HEK293 (cell line): ENCODE data around the gene IVD.

ENCODE experiments used
- EGR2 ChIP-seq: fragments of 450-650 bp; formaldehyde crosslinking; IDR thresholded peaks from 2 replicates; pipeline ENCODE4 v1.5.1; 2016; ENCODE audit warnings: low read depth, missing biosample characterization, missing genetic modification characterization
- HOXC10 ChIP-seq: sonication (generic); formaldehyde crosslinking; IDR thresholded peaks from 2 replicates; pipeline ENCODE4 v1.8.1; 2023; ENCODE audit warnings: mild to moderate bottlenecking, missing genetic modification reagents
- HOXD13 ChIP-seq: sonication (generic); formaldehyde crosslinking; IDR thresholded peaks from 2 replicates; pipeline ENCODE4 v1.8.0; 2022; ENCODE audit warnings: missing genetic modification reagents, borderline replicate concordance
- KLF1 ChIP-seq: fragments of 450-650 bp; formaldehyde crosslinking; IDR thresholded peaks from 2 replicates; pipeline ENCODE4 v1.5.1; 2016; ENCODE audit warnings: missing biosample characterization, missing genetic modification characterization
- KLF8 ChIP-seq: fragments of 450-650 bp; formaldehyde crosslinking; IDR thresholded peaks from 2 replicates; pipeline ENCODE4 v1.5.1; 2016; ENCODE audit warnings: missing biosample characterization, missing genetic modification characterization
- MEIS1 ChIP-seq: sonication (generic); formaldehyde crosslinking; IDR thresholded peaks from 2 replicates; pipeline ENCODE4 v1.8.1; 2022; ENCODE audit warnings: missing genetic modification reagents, mild to moderate bottlenecking, borderline replicate concordance
- OSR2 ChIP-seq: fragments of 450-650 bp; formaldehyde crosslinking; IDR thresholded peaks from 2 replicates; pipeline ENCODE4 v1.5.1; 2016; ENCODE audit warnings: missing biosample characterization, missing genetic modification characterization
- SCRT2 ChIP-seq: fragments of 450-650 bp; formaldehyde crosslinking; IDR thresholded peaks from 2 replicates; pipeline ENCODE4 v1.5.1; 2016; ENCODE audit warnings: missing biosample characterization, missing genetic modification characterization
- SP3 ChIP-seq: fragments of 450-650 bp; formaldehyde crosslinking; IDR thresholded peaks from 2 replicates; pipeline ENCODE4 v1.5.1; 2016; ENCODE audit warnings: missing biosample characterization, missing genetic modification characterization
- WT1 ChIP-seq: fragments of 450-650 bp; formaldehyde crosslinking; IDR thresholded peaks from 2 replicates; pipeline ENCODE4 v1.5.1; 2016; ENCODE audit warnings: missing biosample characterization, missing genetic modification characterization
- YY1 ChIP-seq: fragments of 450-650 bp; formaldehyde crosslinking; IDR thresholded peaks from 2 replicates; pipeline ENCODE4 v1.5.1; 2018; ENCODE audit warnings: missing biosample characterization, missing genetic modification characterization
- ZBTB20 ChIP-seq: fragments of 450-650 bp; formaldehyde crosslinking; IDR thresholded peaks from 2 replicates; pipeline ENCODE4 v1.5.1; 2016; ENCODE audit warnings: missing biosample characterization, missing genetic modification characterization
- ZBTB7A ChIP-seq: fragments of 450-650 bp; formaldehyde crosslinking; IDR thresholded peaks from 2 replicates; pipeline ENCODE4 v1.5.1; 2016; ENCODE audit warnings: low read depth, missing biosample characterization, missing genetic modification characterization
- ZFHX2 ChIP-seq: fragments of 450-650 bp; formaldehyde crosslinking; conservative IDR thresholded peaks from 2 replicates; pipeline ENCODE4 v1.5.1; 2016; ENCODE audit warnings: missing biosample characterization, missing genetic modification characterization
- ZNF157 ChIP-seq: fragments of 450-650 bp; formaldehyde crosslinking; IDR thresholded peaks from 2 replicates; pipeline ENCODE4 v1.5.1; 2016; ENCODE audit warnings: missing biosample characterization, missing genetic modification characterization
- ZNF302 ChIP-seq: fragments of 450-650 bp; formaldehyde crosslinking; IDR thresholded peaks from 2 replicates; pipeline ENCODE4 v1.5.1; 2016; ENCODE audit warnings: missing biosample characterization, missing genetic modification characterization, low read depth
- ZNF350 ChIP-seq: fragments of 450-650 bp; formaldehyde crosslinking; IDR thresholded peaks from 2 replicates; pipeline ENCODE4 v1.5.0; 2017; ENCODE audit warnings: missing biosample characterization, mild to moderate bottlenecking, missing genetic modification characterization
- ZNF473 ChIP-seq: fragments of 450-650 bp; formaldehyde crosslinking; IDR thresholded peaks from 2 replicates; pipeline ENCODE4 v1.5.1; 2017; ENCODE audit warnings: missing biosample characterization, missing genetic modification characterization
- ZNF48 ChIP-seq: fragments of 450-650 bp; formaldehyde crosslinking; IDR thresholded peaks from 2 replicates; pipeline ENCODE4 v1.5.1; 2016; ENCODE audit warnings: missing biosample characterization, missing genetic modification characterization
- ZNF571 ChIP-seq: fragments of 450-650 bp; formaldehyde crosslinking; IDR thresholded peaks from 2 replicates; pipeline ENCODE4 v1.5.0; 2017; ENCODE audit warnings: missing biosample characterization, missing genetic modification characterization
- ZNF596 ChIP-seq: fragments of 450-650 bp; IDR thresholded peaks from 2 replicates; pipeline ENCODE4 v1.5.0; 2018; ENCODE audit warnings: missing biosample characterization, mild to moderate bottlenecking, missing genetic modification characterization, moderate library complexity
- ZNF621 ChIP-seq: fragments of 450-650 bp; formaldehyde crosslinking; IDR thresholded peaks from 2 replicates; pipeline ENCODE4 v1.5.1; 2017; ENCODE audit warnings: missing biosample characterization, missing genetic modification characterization
- ZNF658 ChIP-seq: fragments of 450-650 bp; formaldehyde crosslinking; IDR thresholded peaks from 2 replicates; pipeline ENCODE4; 2016; ENCODE audit warnings: missing biosample characterization, missing genetic modification characterization
- ZNF664 ChIP-seq: fragments of 450-650 bp; formaldehyde crosslinking; IDR thresholded peaks from 2 replicates; pipeline ENCODE4 v1.5.1; 2016; ENCODE audit warnings: missing biosample characterization, missing genetic modification characterization
- ZSCAN30 ChIP-seq: fragments of 450-650 bp; IDR thresholded peaks from 2 replicates; pipeline ENCODE4 v1.5.1; 2018; ENCODE audit warnings: missing biosample characterization, mild to moderate bottlenecking, missing genetic modification characterization, moderate library complexity
- ZXDB ChIP-seq: fragments of 450-650 bp; formaldehyde crosslinking; IDR thresholded peaks from 2 replicates; pipeline ENCODE4 v1.5.1; 2016; ENCODE audit warnings: missing biosample characterization, missing genetic modification characterization
- TF ChIP-seq, protein P1 (sequence below): fragments of 450-650 bp; formaldehyde crosslinking; IDR thresholded peaks from 2 replicates; pipeline ENCODE4 v1.5.1; 2016; ENCODE audit warnings: missing biosample characterization, missing genetic modification characterization
- TF ChIP-seq, protein P2 (sequence below): fragments of 450-650 bp; formaldehyde crosslinking; IDR thresholded peaks from 2 replicates; pipeline ENCODE4 v1.5.1; 2016; ENCODE audit warnings: missing biosample characterization, missing genetic modification characterization, low read depth
- TF ChIP-seq, protein P3 (sequence below): fragments of 450-650 bp; formaldehyde crosslinking; conservative IDR thresholded peaks from 2 replicates; pipeline ENCODE4 v1.5.1; 2016; ENCODE audit warnings: low read depth, missing biosample characterization, missing genetic modification characterization
- TF ChIP-seq, protein P4 (sequence below): fragments of 450-650 bp; formaldehyde crosslinking; IDR thresholded peaks from 2 replicates; pipeline ENCODE4 v1.5.1; 2016; ENCODE audit warnings: missing biosample characterization, missing genetic modification characterization

Gene IVD

DNA sequence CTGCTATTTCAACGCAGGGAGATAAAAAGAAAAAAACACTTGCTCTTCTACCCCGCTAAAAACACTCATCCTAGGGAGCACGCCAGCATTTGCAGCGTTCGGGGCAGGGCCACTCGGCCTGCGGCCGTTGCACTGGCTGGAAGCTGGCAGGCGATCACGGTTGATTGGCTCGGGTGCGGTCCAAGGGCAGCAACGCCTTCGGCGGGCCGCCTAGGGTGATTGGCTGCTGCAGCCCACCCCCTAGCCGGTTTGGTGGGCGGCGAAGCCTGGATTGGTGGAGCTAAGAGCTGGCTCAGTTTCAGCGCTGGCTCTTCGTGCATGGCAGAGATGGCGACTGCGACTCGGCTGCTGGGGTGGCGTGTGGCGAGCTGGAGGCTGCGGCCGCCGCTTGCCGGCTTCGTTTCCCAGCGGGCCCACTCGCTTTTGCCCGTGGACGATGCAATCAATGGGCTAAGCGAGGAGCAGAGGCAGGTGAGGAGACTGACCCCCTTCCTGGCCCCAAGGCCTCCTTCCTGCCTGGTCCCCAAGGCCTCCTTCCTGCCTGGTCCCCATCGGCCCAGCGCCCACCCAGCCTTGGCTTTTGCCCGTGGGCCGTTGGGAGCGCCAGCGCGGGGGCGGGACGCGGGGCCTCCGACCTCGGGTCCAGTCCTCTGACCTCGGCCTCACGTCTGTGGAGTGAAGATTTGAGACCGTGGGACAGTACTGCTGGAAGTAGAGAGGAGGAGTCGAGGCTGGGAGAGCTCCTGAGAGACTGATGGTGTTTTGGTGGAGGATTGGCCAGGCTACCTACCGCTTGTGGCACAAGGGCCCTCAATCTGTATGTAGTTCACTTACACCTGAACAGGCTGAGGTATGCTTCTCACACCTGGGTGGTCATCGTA, at the start of gene IVD (continued):
- TF ChIP-seq ZBTB7A (tag by site-specific recombination), result no peak
- TF ChIP-seq ZBTB20, result no peak
- no peak for TF ChIP-seq ZNF302 (tag by site-specific recombination)
- TF ChIP-seq SCRT2 (tag by site-specific recombination), result no peak
- no peak for TF ChIP-seq HOXC10
- TF ChIP-seq MEIS1 (CRISPR knock-in tag), result no peak
- no peak for TF ChIP-seq ZNF157 (tag by site-specific recombination)
- peak; percentile 77 for TF ChIP-seq YY1 (tag by site-specific recombination)
- no peak for TF ChIP-seq ZNF571 (tag by site-specific recombination)
- no peak for TF ChIP-seq HOXD13 (CRISPR knock-in tag)
- TF ChIP-seq WT1 (tag by site-specific recombination), result no peak
- TF ChIP-seq ZXDB (tag by site-specific recombination), result peak; percentile 57
- TF ChIP-seq, protein P1, sequence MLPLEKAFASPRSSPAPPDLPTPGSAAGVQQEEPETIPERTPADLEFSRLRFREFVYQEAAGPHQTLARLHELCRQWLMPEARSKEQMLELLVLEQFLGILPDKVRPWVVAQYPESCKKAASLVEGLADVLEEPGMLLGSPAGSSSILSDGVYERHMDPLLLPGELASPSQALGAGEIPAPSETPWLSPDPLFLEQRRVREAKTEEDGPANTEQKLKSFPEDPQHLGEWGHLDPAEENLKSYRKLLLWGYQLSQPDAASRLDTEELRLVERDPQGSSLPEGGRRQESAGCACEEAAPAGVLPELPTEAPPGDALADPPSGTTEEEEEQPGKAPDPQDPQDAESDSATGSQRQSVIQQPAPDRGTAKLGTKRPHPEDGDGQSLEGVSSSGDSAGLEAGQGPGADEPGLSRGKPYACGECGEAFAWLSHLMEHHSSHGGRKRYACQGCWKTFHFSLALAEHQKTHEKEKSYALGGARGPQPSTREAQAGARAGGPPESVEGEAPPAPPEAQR (tag by site-specific recombination), result no peak
- TF ChIP-seq, protein P2, sequence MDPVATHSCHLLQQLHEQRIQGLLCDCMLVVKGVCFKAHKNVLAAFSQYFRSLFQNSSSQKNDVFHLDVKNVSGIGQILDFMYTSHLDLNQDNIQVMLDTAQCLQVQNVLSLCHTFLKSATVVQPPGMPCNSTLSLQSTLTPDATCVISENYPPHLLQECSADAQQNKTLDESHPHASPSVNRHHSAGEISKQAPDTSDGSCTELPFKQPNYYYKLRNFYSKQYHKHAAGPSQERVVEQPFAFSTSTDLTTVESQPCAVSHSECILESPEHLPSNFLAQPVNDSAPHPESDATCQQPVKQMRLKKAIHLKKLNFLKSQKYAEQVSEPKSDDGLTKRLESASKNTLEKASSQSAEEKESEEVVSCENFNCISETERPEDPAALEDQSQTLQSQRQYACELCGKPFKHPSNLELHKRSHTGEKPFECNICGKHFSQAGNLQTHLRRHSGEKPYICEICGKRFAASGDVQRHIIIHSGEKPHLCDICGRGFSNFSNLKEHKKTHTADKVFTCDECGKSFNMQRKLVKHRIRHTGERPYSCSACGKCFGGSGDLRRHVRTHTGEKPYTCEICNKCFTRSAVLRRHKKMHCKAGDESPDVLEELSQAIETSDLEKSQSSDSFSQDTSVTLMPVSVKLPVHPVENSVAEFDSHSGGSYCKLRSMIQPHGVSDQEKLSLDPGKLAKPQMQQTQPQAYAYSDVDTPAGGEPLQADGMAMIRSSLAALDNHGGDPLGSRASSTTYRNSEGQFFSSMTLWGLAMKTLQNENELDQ, result no peak
- no peak for TF ChIP-seq ZNF664 (tag by site-specific recombination)
- TF ChIP-seq, protein P3, sequence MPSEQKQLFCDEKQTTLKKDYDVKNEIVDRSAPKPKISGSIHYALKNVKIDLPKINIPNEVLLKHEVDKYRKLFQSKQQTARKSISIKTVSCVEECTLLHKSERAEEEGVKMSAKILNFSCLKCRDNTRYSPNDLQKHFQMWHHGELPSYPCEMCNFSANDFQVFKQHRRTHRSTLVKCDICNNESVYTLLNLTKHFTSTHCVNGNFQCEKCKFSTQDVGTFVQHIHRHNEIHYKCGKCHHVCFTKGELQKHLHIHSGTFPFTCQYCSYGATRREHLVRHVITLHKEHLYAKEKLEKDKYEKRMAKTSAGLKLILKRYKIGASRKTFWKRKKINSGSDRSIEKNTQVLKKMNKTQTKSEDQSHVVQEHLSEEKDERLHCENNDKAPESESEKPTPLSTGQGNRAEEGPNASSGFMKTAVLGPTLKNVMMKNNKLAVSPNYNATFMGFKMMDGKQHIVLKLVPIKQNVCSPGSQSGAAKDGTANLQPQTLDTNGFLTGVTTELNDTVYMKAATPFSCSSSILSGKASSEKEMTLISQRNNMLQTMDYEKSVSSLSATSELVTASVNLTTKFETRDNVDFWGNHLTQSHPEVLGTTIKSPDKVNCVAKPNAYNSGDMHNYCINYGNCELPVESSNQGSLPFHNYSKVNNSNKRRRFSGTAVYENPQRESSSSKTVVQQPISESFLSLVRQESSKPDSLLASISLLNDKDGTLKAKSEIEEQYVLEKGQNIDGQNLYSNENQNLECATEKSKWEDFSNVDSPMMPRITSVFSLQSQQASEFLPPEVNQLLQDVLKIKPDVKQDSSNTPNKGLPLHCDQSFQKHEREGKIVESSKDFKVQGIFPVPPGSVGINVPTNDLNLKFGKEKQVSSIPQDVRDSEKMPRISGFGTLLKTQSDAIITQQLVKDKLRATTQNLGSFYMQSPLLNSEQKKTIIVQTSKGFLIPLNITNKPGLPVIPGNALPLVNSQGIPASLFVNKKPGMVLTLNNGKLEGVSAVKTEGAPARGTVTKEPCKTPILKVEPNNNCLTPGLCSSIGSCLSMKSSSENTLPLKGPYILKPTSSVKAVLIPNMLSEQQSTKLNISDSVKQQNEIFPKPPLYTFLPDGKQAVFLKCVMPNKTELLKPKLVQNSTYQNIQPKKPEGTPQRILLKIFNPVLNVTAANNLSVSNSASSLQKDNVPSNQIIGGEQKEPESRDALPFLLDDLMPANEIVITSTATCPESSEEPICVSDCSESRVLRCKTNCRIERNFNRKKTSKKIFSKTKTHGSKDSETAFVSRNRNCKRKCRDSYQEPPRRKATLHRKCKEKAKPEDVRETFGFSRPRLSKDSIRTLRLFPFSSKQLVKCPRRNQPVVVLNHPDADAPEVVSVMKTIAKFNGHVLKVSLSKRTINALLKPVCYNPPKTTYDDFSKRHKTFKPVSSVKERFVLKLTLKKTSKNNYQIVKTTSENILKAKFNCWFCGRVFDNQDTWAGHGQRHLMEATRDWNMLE, result no peak
- TF ChIP-seq, protein P4, sequence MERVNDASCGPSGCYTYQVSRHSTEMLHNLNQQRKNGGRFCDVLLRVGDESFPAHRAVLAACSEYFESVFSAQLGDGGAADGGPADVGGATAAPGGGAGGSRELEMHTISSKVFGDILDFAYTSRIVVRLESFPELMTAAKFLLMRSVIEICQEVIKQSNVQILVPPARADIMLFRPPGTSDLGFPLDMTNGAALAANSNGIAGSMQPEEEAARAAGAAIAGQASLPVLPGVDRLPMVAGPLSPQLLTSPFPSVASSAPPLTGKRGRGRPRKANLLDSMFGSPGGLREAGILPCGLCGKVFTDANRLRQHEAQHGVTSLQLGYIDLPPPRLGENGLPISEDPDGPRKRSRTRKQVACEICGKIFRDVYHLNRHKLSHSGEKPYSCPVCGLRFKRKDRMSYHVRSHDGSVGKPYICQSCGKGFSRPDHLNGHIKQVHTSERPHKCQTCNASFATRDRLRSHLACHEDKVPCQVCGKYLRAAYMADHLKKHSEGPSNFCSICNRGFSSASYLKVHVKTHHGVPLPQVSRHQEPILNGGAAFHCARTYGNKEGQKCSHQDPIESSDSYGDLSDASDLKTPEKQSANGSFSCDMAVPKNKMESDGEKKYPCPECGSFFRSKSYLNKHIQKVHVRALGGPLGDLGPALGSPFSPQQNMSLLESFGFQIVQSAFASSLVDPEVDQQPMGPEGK (tag by site-specific recombination), result no peak
- no peak for TF ChIP-seq ZNF658 (tag by site-specific recombination)
- TF ChIP-seq ZNF48 (tag by site-specific recombination), result no peak
- TF ChIP-seq ZNF350, result no peak
- no peak for TF ChIP-seq ZNF596
- peak; percentile 23; the same call in 1 of the 2 replicates for TF ChIP-seq KLF8 (tag by site-specific recombination)
- peak; percentile 55 for TF ChIP-seq ZFHX2 (tag by site-specific recombination)
- TF ChIP-seq OSR2, result no peak
- no peak for TF ChIP-seq EGR2 (tag by site-specific recombination)
- no peak for TF ChIP-seq KLF1 (tag by site-specific recombination)
- TF ChIP-seq ZSCAN30 (tag by site-specific recombination), result 0 out of 2 replicates have a peak, but pooled peaks have one; percentile 51
- TF ChIP-seq ZNF621 (tag by site-specific recombination), result no peak
- TF ChIP-seq ZNF473, result no peak
- TF ChIP-seq SP3 (tag by site-specific recombination), result peak; percentile 71
